Measurements from ENCODE around the gene POTEC. TPM values are rescaled to one million over a fixed set of nuclear protein-coding genes. Genes with fewer than 3 reads are reported as not detected.
"Not testable (repeated sequence)": the region's sequence is repeated elsewhere in the genome, so short reads cannot be mapped to it uniquely, and the experiment has no call there.

POTEC gene
- total and polyA plus RNA-seq, 2 experiments from 2014 or later, result not detected

- H3K4me3 ChIP-seq; H3K9me2 ChIP-seq (ENCODE audit: insufficient read depth); in situ Hi-C loops (cut with MboI); H3F3A ChIP-seq (ENCODE audit: insufficient read depth); H3K4me2 ChIP-seq (ENCODE audit: unreplicated experiment); H3K9me3 ChIP-seq (ENCODE audit: low read depth); H3K27ac ChIP-seq; H2AFZ ChIP-seq; H3K79me2 ChIP-seq (ENCODE audit: insufficient read depth); H3K9ac ChIP-seq; H3K27me3 ChIP-seq (replicated peaks; ENCODE audit: insufficient read depth); H4K20me1 ChIP-seq (ENCODE audit: insufficient read depth); DNase-seq; H3K36me3 ChIP-seq (ENCODE audit: low read depth); H3K4me1 ChIP-seq (ENCODE audit: insufficient read depth): not testable (repeated sequence)
- WGBS, 2 experiments (ENCODE audit: low coverage in 1 of 2, low lambda C conversion rate in 2 of 2, missing lambda C conversion rate in 2 of 2), result 74 to 76% methylated on average over 8 to 22 of the region's 23 CpGs
These were observed 70.0 kb downstream of the POTEC start for GRCh38 chr18:14473250-14474006.

- H3F3A ChIP-seq (ENCODE audit: insufficient read depth); H4K20me1 ChIP-seq (ENCODE audit: insufficient read depth); H3K9me3 ChIP-seq (ENCODE audit: low read depth); H3K9me2 ChIP-seq (ENCODE audit: insufficient read depth); H3K27me3 ChIP-seq (replicated peaks; ENCODE audit: insufficient read depth); DNase-seq; H3K4me3 ChIP-seq; H3K36me3 ChIP-seq (ENCODE audit: low read depth); H2AFZ ChIP-seq; H3K27ac ChIP-seq; H3K79me2 ChIP-seq (ENCODE audit: insufficient read depth); H3K9ac ChIP-seq; H3K4me1 ChIP-seq (ENCODE audit: insufficient read depth); H3K4me2 ChIP-seq (ENCODE audit: unreplicated experiment); in situ Hi-C loops (cut with MboI): not testable (repeated sequence)
- 31 to 32% methylated on average over 3 of the region's 3 CpGs for WGBS, 2 experiments (ENCODE audit: low coverage in 1 of 2, low lambda C conversion rate in 2 of 2, missing lambda C conversion rate in 2 of 2)
These were observed 72.1 kb downstream of the POTEC start for GRCh38 chr18:14471286-14471685.

DNA sequence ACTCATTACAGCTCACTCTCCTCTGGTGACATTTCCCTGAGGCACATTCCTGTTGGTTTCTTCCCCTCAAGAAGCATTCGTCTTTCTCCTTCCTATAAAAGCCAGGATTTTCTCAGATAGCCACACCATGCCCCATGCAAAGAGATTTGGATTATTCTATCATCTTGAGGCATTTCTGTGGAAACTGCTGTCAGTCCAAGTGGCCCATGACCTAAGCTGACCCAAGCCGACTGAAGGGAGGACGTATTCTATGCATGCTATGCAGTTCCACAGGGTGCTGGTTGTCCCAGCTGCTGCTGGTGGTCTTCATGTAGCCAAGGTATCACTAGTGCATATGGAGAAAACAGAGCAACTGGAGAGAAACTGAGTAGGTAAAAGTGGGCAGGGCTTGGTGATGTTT lies 73.0 kb downstream of the POTEC start:
- H3K4me2 ChIP-seq (ENCODE audit: unreplicated experiment); H3F3A ChIP-seq (ENCODE audit: insufficient read depth); H4K20me1 ChIP-seq (ENCODE audit: insufficient read depth); H3K27me3 ChIP-seq (replicated peaks; ENCODE audit: insufficient read depth); H3K4me1 ChIP-seq (ENCODE audit: insufficient read depth); H2AFZ ChIP-seq; H3K9me2 ChIP-seq (ENCODE audit: insufficient read depth); DNase-seq; in situ Hi-C loops (cut with MboI); H3K4me3 ChIP-seq; H3K9me3 ChIP-seq (ENCODE audit: low read depth); H3K9ac ChIP-seq; H3K79me2 ChIP-seq (ENCODE audit: insufficient read depth); H3K36me3 ChIP-seq (ENCODE audit: low read depth); H3K27ac ChIP-seq: not testable (repeated sequence)
- 15 to 22% methylated on average over 3 of the region's 3 CpGs for WGBS, 2 experiments (ENCODE audit: low coverage in 1 of 2, low lambda C conversion rate in 2 of 2, missing lambda C conversion rate in 2 of 2)

DNA sequence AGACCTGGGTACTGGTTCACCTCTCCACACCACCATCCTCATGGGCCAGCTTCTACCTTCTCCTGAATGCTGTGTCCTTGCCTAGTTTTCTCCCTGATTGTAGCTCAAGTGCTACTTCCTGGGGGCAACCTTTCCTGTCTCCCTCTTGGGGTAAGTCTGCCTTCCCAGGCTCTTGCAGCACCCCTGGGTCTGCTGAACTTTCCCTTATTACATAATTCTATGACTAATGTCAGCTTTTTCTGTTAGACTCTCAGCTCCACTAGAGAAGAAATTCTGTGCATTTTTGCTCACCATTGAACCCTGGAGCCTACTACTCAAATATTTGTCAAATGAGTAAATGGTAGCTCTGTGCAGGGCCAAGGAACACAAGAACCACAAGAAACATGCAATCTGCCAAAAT lies 73.4 kb downstream of the POTEC start:
- H3K4me1 ChIP-seq (ENCODE audit: insufficient read depth), result not testable (repeated sequence)

DNA sequence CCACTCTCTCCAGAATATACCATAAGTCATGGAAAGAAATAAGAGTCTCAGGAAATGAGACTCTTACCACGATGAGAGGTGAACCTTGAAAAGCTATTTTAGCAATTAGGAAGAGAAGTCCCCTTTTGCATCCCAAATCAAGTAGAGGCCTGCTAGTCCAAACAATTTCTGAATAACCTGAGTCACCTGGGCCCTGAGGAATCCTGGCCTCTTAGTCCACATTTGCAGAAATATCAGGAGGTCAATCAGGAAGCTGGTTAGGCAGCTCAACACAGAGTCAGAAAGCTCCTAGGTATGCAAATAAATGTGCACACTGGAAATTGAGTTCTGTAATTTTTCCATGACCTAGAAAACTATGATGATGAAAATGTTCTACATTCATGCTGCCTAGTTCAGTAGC lies 77.4 kb downstream of the POTEC start:
- H3K9me3 ChIP-seq (ENCODE audit: low read depth); H3K9me2 ChIP-seq (ENCODE audit: insufficient read depth); H4K20me1 ChIP-seq (ENCODE audit: insufficient read depth); H3K27ac ChIP-seq; H3K9ac ChIP-seq; H3K4me2 ChIP-seq (ENCODE audit: unreplicated experiment); H3K79me2 ChIP-seq (ENCODE audit: insufficient read depth); H3K4me3 ChIP-seq; DNase-seq; in situ Hi-C loops (cut with MboI); H3K36me3 ChIP-seq (ENCODE audit: low read depth); H3K27me3 ChIP-seq (replicated peaks; ENCODE audit: insufficient read depth); H2AFZ ChIP-seq; H3K4me1 ChIP-seq (ENCODE audit: insufficient read depth); H3F3A ChIP-seq (ENCODE audit: insufficient read depth): not testable (repeated sequence)
- 0 to 21% methylated on average over 1 of the region's 1 CpG for WGBS, 2 experiments (ENCODE audit: low coverage in 1 of 2, low lambda C conversion rate in 2 of 2, missing lambda C conversion rate in 2 of 2)

More for the DNA sequence above, 73.4 kb downstream of the POTEC start:
- H3K79me2 ChIP-seq (ENCODE audit: insufficient read depth); H3K27ac ChIP-seq; H2AFZ ChIP-seq; H3K9me2 ChIP-seq (ENCODE audit: insufficient read depth); H3K4me3 ChIP-seq; H3F3A ChIP-seq (ENCODE audit: insufficient read depth); H3K27me3 ChIP-seq (replicated peaks; ENCODE audit: insufficient read depth); H3K4me2 ChIP-seq (ENCODE audit: unreplicated experiment); H3K36me3 ChIP-seq (ENCODE audit: low read depth); H3K9ac ChIP-seq; in situ Hi-C loops (cut with MboI); H4K20me1 ChIP-seq (ENCODE audit: insufficient read depth); H3K9me3 ChIP-seq (ENCODE audit: low read depth): not testable (repeated sequence)
- DNase-seq, result peak; percentile 44

Small RNAs within 50 kb of the gene (small RNA-seq; reads per million reads assigned to genes)
- not detected for gene RNU6-1021P (ENCODE audit: low read depth, low replicate concordance)

Other genes with a start within 250 kb of the POTEC start
- gene ANKRD30B, start 204.6 kb upstream of the POTEC start, total RNA-seq (2014; rRNA removed; shearing (Covaris generic)), result not detected in 2 replicates
- gene ANKRD30B, start 204.6 kb upstream of the POTEC start, polyA plus RNA-seq (2016; fragmentation: Nextera tagmentation; extraction: Ambion mirVana), result not detected in 2 replicates

Data from GM23248 (cell line).